ENCODE data around the gene ARL2BP. TPM values are rescaled to one million over a fixed set of nuclear protein-coding genes. Genes with fewer than 3 reads are reported as not detected.

The ARL2BP gene
- total and polyA plus RNA-seq, 2 of the 13 experiments (the other 11 are each of a cell fraction or from before 2014, with no cell fraction given), result 64.3 to 67.6 TPM

GRCh38 chr16:57283214-57283958 is 38.3 kb downstream of the ARL2BP start (continued):
- TF ChIP-seq, protein P1, sequence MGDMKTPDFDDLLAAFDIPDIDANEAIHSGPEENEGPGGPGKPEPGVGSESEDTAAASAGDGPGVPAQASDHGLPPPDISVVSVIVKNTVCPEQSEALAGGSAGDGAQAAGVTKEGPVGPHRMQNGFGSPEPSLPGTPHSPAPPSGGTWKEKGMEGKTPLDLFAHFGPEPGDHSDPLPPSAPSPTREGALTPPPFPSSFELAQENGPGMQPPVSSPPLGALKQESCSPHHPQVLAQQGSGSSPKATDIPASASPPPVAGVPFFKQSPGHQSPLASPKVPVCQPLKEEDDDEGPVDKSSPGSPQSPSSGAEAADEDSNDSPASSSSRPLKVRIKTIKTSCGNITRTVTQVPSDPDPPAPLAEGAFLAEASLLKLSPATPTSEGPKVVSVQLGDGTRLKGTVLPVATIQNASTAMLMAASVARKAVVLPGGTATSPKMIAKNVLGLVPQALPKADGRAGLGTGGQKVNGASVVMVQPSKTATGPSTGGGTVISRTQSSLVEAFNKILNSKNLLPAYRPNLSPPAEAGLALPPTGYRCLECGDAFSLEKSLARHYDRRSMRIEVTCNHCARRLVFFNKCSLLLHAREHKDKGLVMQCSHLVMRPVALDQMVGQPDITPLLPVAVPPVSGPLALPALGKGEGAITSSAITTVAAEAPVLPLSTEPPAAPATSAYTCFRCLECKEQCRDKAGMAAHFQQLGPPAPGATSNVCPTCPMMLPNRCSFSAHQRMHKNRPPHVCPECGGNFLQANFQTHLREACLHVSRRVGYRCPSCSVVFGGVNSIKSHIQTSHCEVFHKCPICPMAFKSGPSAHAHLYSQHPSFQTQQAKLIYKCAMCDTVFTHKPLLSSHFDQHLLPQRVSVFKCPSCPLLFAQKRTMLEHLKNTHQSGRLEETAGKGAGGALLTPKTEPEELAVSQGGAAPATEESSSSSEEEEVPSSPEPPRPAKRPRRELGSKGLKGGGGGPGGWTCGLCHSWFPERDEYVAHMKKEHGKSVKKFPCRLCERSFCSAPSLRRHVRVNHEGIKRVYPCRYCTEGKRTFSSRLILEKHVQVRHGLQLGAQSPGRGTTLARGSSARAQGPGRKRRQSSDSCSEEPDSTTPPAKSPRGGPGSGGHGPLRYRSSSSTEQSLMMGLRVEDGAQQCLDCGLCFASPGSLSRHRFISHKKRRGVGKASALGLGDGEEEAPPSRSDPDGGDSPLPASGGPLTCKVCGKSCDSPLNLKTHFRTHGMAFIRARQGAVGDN (CRISPR knock-in tag; IDR thresholded peaks at IDR 0.05), result no peak
- TF ChIP-seq PBX2 (CRISPR knock-in tag; IDR thresholded peaks at IDR 0.05) (no peak), WIZ (CRISPR knock-in tag; IDR thresholded peaks at IDR 0.05) (no peak), HDAC1 (CRISPR knock-in tag; IDR thresholded peaks at IDR 0.05) (no peak), ZNF503 (CRISPR knock-in tag; IDR thresholded peaks at IDR 0.05) (no peak), TOE1 (CRISPR knock-in tag; IDR thresholded peaks at IDR 0.05) (no peak), ZNF44 (CRISPR knock-in tag; IDR thresholded peaks at IDR 0.05) (no peak), ZNF567 (CRISPR knock-in tag; IDR thresholded peaks at IDR 0.05; ENCODE audit: borderline replicate concordance) (0 out of 2 replicates have a peak, but pooled peaks have one; percentile 40), ZNF776 (CRISPR knock-in tag; IDR thresholded peaks at IDR 0.05) (no peak), CENPX (CRISPR knock-in tag; IDR thresholded peaks at IDR 0.05) (no peak), MIXL1 (CRISPR knock-in tag; IDR thresholded peaks at IDR 0.05) (no peak), SP1 (IDR thresholded peaks at IDR 0.05) (no peak), SP1 (CRISPR knock-in tag; IDR thresholded peaks at IDR 0.05) (no peak), HINFP (CRISPR knock-in tag; IDR thresholded peaks at IDR 0.05; ENCODE audit: low read depth) (no peak), TRAFD1 (CRISPR knock-in tag; IDR thresholded peaks at IDR 0.05; ENCODE audit: borderline replicate concordance) (0 out of 2 replicates have a peak, but pooled peaks have one; percentile 74), SMARCC2 (IDR thresholded peaks at IDR 0.05) (no peak)
- TF ChIP-seq, protein P2, sequence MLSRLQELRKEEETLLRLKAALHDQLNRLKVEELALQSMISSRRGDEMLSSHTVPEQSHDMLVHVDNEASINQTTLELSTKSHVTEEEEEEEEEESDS (CRISPR knock-in tag; IDR thresholded peaks at IDR 0.05; ENCODE audit: borderline replicate concordance), result no peak
- TF ChIP-seq, protein P3, sequence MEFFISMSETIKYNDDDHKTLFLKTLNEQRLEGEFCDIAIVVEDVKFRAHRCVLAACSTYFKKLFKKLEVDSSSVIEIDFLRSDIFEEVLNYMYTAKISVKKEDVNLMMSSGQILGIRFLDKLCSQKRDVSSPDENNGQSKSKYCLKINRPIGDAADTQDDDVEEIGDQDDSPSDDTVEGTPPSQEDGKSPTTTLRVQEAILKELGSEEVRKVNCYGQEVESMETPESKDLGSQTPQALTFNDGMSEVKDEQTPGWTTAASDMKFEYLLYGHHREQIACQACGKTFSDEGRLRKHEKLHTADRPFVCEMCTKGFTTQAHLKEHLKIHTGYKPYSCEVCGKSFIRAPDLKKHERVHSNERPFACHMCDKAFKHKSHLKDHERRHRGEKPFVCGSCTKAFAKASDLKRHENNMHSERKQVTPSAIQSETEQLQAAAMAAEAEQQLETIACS (CRISPR knock-in tag; IDR thresholded peaks at IDR 0.05), result no peak
